Right lobe of liver (tissue), 4 donors: ENCODE measurements around the gene IGLL5.

Experiments
- POLR2A ChIP-seq: fragments of 450-650 bp; IDR thresholded peaks from one replicate; pipeline ENCODE4 v1.6.1; 2017; ENCODE audit warnings: antibody characterized with exemption, mild to moderate bottlenecking
- TF ChIP-seq, protein P1 (sequence below), 4 donors: fragments of 200-600 bp in 3 of 4; fragments of 450-650 bp in 1 of 4; IDR thresholded peaks; one replicate each; pipeline versions ENCODE4 v1.5.1 to v1.8.0; 2016 to 2022; ENCODE audit warnings: antibody characterized with exemption in 4 of 4, mild to moderate bottlenecking in 2 of 4
- donor health status: DM: no; HTN: no; CAD: no.
- donor health status: DM: no; HTN: no; CAD: no.
- donor health status: DM: no; HTN: yes; CAD: no.

DNA sequence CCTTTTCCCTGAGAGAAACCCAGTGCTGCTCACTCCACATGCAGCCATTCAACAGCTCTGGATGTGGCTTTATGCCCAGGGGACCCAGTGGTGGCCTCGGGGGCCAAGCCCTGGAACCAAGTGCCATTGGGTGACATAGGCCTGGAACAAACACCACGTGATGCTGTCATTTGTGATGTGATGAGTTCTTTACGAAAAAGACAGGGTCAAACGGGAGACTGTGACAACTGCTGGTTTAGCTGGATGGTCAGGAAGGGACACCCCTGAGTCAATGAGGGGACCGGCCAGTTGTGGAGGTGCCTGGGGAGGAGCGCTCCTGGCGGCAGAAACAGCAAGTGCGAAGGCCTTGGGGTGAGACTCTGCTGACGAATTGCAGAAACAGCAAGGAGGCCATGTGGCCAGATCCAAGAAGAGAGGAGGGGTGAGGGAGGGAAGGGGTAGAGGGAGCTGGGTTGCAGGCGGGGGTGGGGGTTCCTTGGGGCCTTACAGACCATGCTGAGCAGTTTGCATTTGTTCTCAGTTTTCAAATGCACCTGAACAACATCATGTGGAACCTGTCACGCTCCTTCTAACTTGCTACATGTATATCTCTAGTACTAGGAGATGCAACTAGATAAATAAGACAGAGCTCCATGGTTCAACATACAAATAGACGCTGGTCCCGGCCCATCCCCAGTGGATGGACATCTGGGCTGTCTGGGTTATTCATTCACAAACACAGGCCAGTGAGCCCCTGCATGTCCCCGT, 56.1 kb downstream of the IGLL5 start:
- TF ChIP-seq POLR2A, result no peak
- TF ChIP-seq, protein P1, sequence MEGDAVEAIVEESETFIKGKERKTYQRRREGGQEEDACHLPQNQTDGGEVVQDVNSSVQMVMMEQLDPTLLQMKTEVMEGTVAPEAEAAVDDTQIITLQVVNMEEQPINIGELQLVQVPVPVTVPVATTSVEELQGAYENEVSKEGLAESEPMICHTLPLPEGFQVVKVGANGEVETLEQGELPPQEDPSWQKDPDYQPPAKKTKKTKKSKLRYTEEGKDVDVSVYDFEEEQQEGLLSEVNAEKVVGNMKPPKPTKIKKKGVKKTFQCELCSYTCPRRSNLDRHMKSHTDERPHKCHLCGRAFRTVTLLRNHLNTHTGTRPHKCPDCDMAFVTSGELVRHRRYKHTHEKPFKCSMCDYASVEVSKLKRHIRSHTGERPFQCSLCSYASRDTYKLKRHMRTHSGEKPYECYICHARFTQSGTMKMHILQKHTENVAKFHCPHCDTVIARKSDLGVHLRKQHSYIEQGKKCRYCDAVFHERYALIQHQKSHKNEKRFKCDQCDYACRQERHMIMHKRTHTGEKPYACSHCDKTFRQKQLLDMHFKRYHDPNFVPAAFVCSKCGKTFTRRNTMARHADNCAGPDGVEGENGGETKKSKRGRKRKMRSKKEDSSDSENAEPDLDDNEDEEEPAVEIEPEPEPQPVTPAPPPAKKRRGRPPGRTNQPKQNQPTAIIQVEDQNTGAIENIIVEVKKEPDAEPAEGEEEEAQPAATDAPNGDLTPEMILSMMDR (IDR thresholded peaks at IDR 0.05), result no peak
